Posterior cingulate gyrus (tissue), 11 donors: ENCODE results near the gene VSTM2B.
"Not testable (repeated sequence)": the region's sequence is repeated elsewhere in the genome, so short reads cannot be mapped to it uniquely, and the experiment has no call there.

ENCODE experiments used
- DNase-seq, 10 donors: peaks; one replicate each; pipeline versions ENCODE4 v3.0.0 to v3.0.0-alpha.2; 2020 to 2021; ENCODE audit warnings: mixed read lengths in 3 of 10
- intact Hi-C: fragments of 100-400 bp; cut with DNase I; formaldehyde crosslinking; loops from one replicate; pipeline ENCODE4 v1.15.1; 2023

The VSTM2B gene

GRCh38 chr19:29554149-29554548, 28.4 kb downstream of the VSTM2B start:
- intact Hi-C loops: no loop called here
- DNase-seq: no peak

GRCh38 chr19:29559110-29559509, 33.3 kb downstream of the VSTM2B start:
- DNase-seq, intact Hi-C loops: not testable (repeated sequence)

GRCh38 chr19:29559743-29560142, 33.9 kb downstream of the VSTM2B start:
- DNase-seq: peak in 1 of 10 donors; percentile 46

GRCh38 chr19:29560313-29561075, 34.7 kb downstream of the VSTM2B start:
- intact Hi-C loops: no loop called here
- peak in 1 of 10 donors; percentile 51 for DNase-seq

More at GRCh38 chr19:29559743-29560142, 33.9 kb downstream of the VSTM2B start:
- intact Hi-C loops: no loop called here

- intact Hi-C loops: no loop called here
- DNase-seq: peak in 1 of 10 donors; percentile 75
These were observed 35.8 kb downstream of the VSTM2B start for GRCh38 chr19:29561601-29562000.

GRCh38 chr19:29562299-29563297, 36.8 kb downstream of the VSTM2B start:
- intact Hi-C loops: no loop called here
- peak in 1 of 10 donors; percentile 47 for DNase-seq

GRCh38 chr19:29563486-29564101, 37.8 kb downstream of the VSTM2B start:
- DNase-seq: peak in 2 of 10 donors; percentile 65 to 70
- intact Hi-C loops: no loop called here

- intact Hi-C loops: no loop called here
- DNase-seq: peak in 2 of 10 donors; percentile 47 to 80
These were observed 38.8 kb downstream of the VSTM2B start for GRCh38 chr19:29564574-29565005.

- DNase-seq: peak in 2 of 10 donors; percentile 47 to 61
- intact Hi-C loops: no loop called here
These were observed 39.4 kb downstream of the VSTM2B start for GRCh38 chr19:29565171-29565570.

GRCh38 chr19:29566496-29567054, 40.8 kb downstream of the VSTM2B start:
- DNase-seq: no peak
- intact Hi-C loops: no loop called here

GRCh38 chr19:29567366-29567915, 41.6 kb downstream of the VSTM2B start:
- intact Hi-C loops: no loop called here
- peak in 1 of 10 donors; percentile 59 for DNase-seq

- intact Hi-C loops: no loop called here
- DNase-seq: peak in 1 of 10 donors; percentile 76
These were observed 42.5 kb downstream of the VSTM2B start for GRCh38 chr19:29568036-29569025.

GRCh38 chr19:29569038-29569911, 43.5 kb downstream of the VSTM2B start:
- peak in 1 of 10 donors; percentile 39 for DNase-seq
- intact Hi-C loops: no loop called here

- intact Hi-C loops: no loop called here
These were observed 45.4 kb downstream of the VSTM2B start for GRCh38 chr19:29571181-29571580.

GRCh38 chr19:29573486-29573885, 47.7 kb downstream of the VSTM2B start:
- intact Hi-C loops: no loop called here
- DNase-seq: peak in 2 of 10 donors; percentile 42 to 69

More at GRCh38 chr19:29571181-29571580, 45.4 kb downstream of the VSTM2B start:
- no peak for DNase-seq

- intact Hi-C loops: no loop called here
- no peak for DNase-seq
These were observed 48.7 kb downstream of the VSTM2B start for GRCh38 chr19:29574510-29574909.

GRCh38 chr19:29576046-29576606, 50.3 kb downstream of the VSTM2B start:
- intact Hi-C loops: no loop called here
- DNase-seq: peak in 7 of 10 donors; percentile 18 to 91 (median 49)
